Lower lobe of right lung (tissue), 2 donors: ENCODE results near the gene RPTOR. TPM values are rescaled to one million over a fixed set of nuclear protein-coding genes. Genes with fewer than 3 reads are reported as not detected.

Experiments used
- ATAC-seq, 2 donors: fragments of 200-7000 bp; cut with Tn5 transposase; one replicate each; pipeline ENCODE4 v1.9.1; 2020 to 2022; ENCODE audit warnings: mild to moderate bottlenecking in 2 of 2, moderate library complexity in 2 of 2
- DNase-seq: peaks from one replicate; pipeline ENCODE4 v3.0.0-alpha.2; 2020
- H3K27ac ChIP-seq: fragments of 200-600 bp; one replicate; pipeline ENCODE4 v1.8.0; 2022
- H3K27me3 ChIP-seq: fragments of 200-600 bp; one replicate; pipeline ENCODE4 v1.8.0; 2022; ENCODE audit warnings: low read depth
- H3K36me3 ChIP-seq: fragments of 200-600 bp; one replicate; pipeline ENCODE4 v1.8.0; 2022; ENCODE audit warnings: mild to moderate bottlenecking
- H3K4me1 ChIP-seq: fragments of 200-600 bp; one replicate; pipeline ENCODE4 v1.8.0; 2022
- H3K4me3 ChIP-seq: fragments of 200-600 bp; one replicate; pipeline ENCODE4 v1.8.0; 2022; ENCODE audit warnings: mild to moderate bottlenecking
- H3K9me3 ChIP-seq: fragments of 200-600 bp; one replicate; pipeline ENCODE4 v1.8.0; 2022
- intact Hi-C: fragments of 100-400 bp; cut with DNase I; formaldehyde crosslinking; loops from one replicate; pipeline ENCODE4 v1.11.0; 2022
- total RNA-seq: library from RNA; stranded (reverse); fragmentation: NEBNext Ultra II Directional; extraction: Animal tissue kit (Norgen Biotek cat#: 25700); gene quantifications from one replicate; pipeline ENCODE4 v1.2.1, GENCODE V29; 2021
- TF ChIP-seq, protein P1 (sequence below): fragments of 200-600 bp; IDR thresholded peaks from one replicate; pipeline ENCODE4 v1.8.0; 2022; ENCODE audit warnings: antibody characterized with exemption, mild to moderate bottlenecking
- donor health status: DM: no; HTN: yes; CAD: no; lungs with severe emphysema.

Gene RPTOR
- total RNA-seq, 1 donor from 2014 or later = 34.0 TPM

DNA sequence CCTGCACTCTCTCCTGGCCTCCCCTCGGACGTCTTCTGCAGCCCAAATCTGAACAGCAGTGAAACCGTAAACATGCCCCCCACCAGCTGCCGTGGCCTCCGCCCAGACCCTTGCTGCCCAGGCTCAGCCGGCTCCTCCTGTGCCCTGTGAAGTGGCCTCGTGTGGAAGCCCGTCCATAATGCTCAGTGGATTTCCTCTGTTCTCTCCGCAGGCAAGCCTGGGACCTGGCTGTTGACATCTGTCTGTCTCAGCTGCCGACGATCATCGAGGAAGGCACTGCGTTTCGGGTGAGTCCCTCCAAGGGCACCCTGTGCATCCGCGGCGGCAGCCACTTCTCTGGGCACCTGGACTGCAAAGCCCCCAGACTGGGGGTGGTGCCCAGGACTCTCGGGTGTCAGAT lies 293.1 kb downstream of the RPTOR start:
- H3K9me3 ChIP-seq = no peaks in the 10 kb centered on the region
- TF ChIP-seq, protein P1, sequence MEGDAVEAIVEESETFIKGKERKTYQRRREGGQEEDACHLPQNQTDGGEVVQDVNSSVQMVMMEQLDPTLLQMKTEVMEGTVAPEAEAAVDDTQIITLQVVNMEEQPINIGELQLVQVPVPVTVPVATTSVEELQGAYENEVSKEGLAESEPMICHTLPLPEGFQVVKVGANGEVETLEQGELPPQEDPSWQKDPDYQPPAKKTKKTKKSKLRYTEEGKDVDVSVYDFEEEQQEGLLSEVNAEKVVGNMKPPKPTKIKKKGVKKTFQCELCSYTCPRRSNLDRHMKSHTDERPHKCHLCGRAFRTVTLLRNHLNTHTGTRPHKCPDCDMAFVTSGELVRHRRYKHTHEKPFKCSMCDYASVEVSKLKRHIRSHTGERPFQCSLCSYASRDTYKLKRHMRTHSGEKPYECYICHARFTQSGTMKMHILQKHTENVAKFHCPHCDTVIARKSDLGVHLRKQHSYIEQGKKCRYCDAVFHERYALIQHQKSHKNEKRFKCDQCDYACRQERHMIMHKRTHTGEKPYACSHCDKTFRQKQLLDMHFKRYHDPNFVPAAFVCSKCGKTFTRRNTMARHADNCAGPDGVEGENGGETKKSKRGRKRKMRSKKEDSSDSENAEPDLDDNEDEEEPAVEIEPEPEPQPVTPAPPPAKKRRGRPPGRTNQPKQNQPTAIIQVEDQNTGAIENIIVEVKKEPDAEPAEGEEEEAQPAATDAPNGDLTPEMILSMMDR = no peak
- no peaks in the 10 kb centered on the region for H3K27me3 ChIP-seq
- peaks cover 14% of the 10 kb centered on the region for H3K4me1 ChIP-seq
- peak; percentile 31 for DNase-seq
- H3K4me3 ChIP-seq = no peak overlapping the region
- peaks cover 14% of the 10 kb centered on the region for H3K36me3 ChIP-seq
- intact Hi-C loops = no loop called here
- H3K27ac ChIP-seq = no peak overlapping the region
- no peak for ATAC-seq

DNA sequence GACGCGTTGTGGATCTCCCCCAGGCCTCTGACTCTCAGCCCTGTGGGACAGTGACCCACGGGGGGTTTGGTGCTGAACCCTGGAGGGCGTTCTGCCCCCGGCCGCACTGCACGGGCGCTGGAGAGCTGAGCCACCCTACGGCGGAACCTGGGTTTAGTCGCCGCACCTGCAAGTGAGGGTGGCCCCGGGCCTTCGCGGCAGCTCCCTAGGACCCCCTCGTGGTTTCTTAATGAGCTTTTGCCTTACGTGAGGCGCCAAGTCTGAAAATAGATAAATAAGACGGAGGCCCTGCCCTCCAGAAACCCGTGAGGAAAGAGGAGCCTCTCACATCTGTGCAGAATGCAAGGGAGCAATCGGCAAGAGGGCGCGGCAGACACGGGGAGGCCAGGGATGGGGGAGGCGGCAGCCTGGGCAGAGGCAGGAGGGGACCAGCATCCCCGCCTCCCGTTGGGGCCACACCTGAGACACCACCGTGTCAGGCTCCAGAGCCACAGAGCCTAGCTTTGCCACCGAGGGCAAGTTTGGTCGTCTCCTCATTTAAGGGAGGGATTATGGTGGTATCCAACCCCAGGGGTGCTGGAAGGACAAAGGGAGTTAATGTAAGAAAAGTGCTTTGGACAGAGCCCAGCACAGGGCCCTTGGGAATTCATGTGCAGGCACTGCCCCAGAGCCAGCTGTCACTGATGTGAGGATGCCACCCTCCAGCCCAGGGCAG lies 293.8 kb downstream of the RPTOR start:
- H3K27ac ChIP-seq = no peak overlapping the region
- intact Hi-C loops = no loop called here
- TF ChIP-seq, protein P1 = no peak
- DNase-seq (peak; percentile 39), ATAC-seq (peak in 1 of 2 donors; percentile 17)
- peaks cover 10% of the 10 kb centered on the region for H3K4me1 ChIP-seq
- no peaks in the 10 kb centered on the region for H3K27me3 ChIP-seq
- H3K9me3 ChIP-seq = no peaks in the 10 kb centered on the region
- H3K4me3 ChIP-seq = no peak overlapping the region
- peaks cover 14% of the 10 kb centered on the region for H3K36me3 ChIP-seq

DNA sequence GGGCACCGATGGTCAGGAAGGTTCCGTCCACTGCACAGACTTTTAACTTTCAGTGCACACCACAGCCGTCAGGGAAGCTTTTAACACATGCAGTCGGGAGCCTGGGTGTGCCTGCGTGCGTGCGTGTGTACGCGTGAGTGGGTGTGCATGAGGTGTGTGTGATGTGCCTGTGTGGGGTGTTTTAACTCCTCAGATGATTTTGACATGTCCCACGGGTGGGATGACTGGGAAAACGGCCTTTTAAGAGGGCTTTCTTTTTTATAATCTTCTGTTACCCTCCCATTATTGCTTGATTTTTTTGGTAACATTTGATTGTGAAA lies 294.3 kb downstream of the RPTOR start:
- Histone ChIP-seq H3K27ac (no peak overlapping the region), H3K9me3 (no peaks in the 10 kb centered on the region), H3K36me3 (peaks cover 18% of the 10 kb centered on the region), H3K4me3 (no peak overlapping the region), H3K27me3 (no peaks in the 10 kb centered on the region), H3K4me1 (peaks cover 5% of the 10 kb centered on the region)
- intact Hi-C loops = no loop called here
- DNase-seq (peak; percentile 29), ATAC-seq (no peak)
- TF ChIP-seq, protein P1 = no peak

DNA sequence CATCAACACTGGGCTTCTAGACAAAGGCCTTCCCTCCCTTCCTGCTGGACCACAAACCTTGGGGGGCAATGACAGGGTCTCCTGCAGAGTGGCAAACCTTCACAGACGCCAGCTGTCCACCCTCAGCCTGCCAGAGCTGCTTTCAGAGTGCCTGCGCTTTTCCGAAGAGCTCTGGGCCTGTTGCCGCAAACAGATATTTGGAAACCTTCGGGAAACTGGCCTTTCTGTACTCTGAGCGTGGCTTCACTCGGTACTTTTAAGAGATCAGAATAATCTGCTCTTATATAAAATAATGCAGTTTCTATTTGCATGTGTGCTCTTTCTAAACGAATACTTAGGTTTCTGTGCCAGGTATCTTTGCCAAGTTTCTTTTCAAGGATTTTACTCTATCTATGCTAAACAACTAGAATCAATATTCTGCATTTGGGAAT lies 294.9 kb downstream of the RPTOR start:
- ATAC-seq (no peak), DNase-seq (peak; percentile 24)
- Histone ChIP-seq H3K36me3 (peaks cover 19% of the 10 kb centered on the region), H3K4me1 (no peaks in the 10 kb centered on the region), H3K4me3 (no peak overlapping the region), H3K27me3 (no peaks in the 10 kb centered on the region), H3K27ac (no peak overlapping the region), H3K9me3 (no peaks in the 10 kb centered on the region)
- intact Hi-C loops = no loop called here
- TF ChIP-seq, protein P1 = no peak

DNA sequence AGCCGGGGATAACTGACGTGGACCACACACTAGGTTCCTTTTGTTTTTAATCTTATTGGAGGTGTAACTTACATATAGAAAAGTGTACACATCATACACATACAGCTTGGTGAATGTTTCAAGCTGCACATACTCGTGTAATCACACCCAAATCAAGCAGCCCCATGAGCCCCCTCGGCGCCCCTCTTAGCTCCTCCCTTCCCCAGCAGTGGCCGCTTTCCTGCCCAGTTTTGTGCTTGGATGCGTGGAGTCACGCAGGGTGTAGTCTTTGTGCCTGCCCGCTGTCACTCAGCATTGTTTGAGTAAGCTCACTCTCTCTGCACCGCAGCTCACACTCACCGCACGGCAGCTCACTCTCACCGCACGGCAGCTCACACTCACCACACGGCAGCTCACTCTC lies 295.3 kb downstream of the RPTOR start:
- H3K36me3 ChIP-seq = peaks cover 19% of the 10 kb centered on the region
- TF ChIP-seq, protein P1 = no peak
- intact Hi-C loops = no loop called here
- H3K27me3 ChIP-seq = no peaks in the 10 kb centered on the region
- DNase-seq (no peak), ATAC-seq (no peak)
- H3K9me3 ChIP-seq = no peaks in the 10 kb centered on the region
- no peaks in the 10 kb centered on the region for H3K4me1 ChIP-seq
- H3K27ac ChIP-seq = no peak overlapping the region
- H3K4me3 ChIP-seq = no peak overlapping the region
